Nephron progenitor cell (in vitro differentiated cells): ENCODE measurements around the gene CXCL12.

Experiments used
- DNase-seq: peaks from one replicate; pipeline ENCODE4 v3.0.0; 2021
- H3K27ac Mint-ChIP-seq: 2 replicates; pipeline ENCODE4 v1.8.0; 2021; ENCODE audit warnings: mild to moderate bottlenecking, moderate library complexity, mixed read lengths
- H3K27me3 Mint-ChIP-seq: 2 replicates; pipeline ENCODE4 v1.8.0; 2021; ENCODE audit warnings: mild to moderate bottlenecking, low read depth, mixed read lengths; ENCODE audit not compliant: poor library complexity
- H3K36me3 Mint-ChIP-seq: 2 replicates; pipeline ENCODE4 v1.8.0; 2021; ENCODE audit warnings: low read depth, mixed read lengths
- H3K4me1 Mint-ChIP-seq: 2 replicates; pipeline ENCODE4 v1.8.0; 2021; ENCODE audit warnings: mixed read lengths
- H3K4me3 Mint-ChIP-seq: 2 replicates; pipeline ENCODE4 v1.8.0; 2021; ENCODE audit warnings: mild to moderate bottlenecking, moderate library complexity, mixed read lengths
- H3K9me3 Mint-ChIP-seq: 2 replicates; pipeline ENCODE4 v1.8.0; 2021; ENCODE audit warnings: mild to moderate bottlenecking, moderate library complexity, mixed read lengths
- CTCF ChIP-seq: fragments of 200-600 bp; sonication (generic); IDR thresholded peaks from 2 replicates; pipeline ENCODE4 v1.5.0; 2021; ENCODE audit warnings: antibody characterized with exemption

Gene CXCL12

GRCh38 chr10:44347609-44348400, 37.1 kb downstream of the CXCL12 start:
- Mint-ChIP-seq H3K27me3 (peaks cover 18% of the 10 kb centered on the region), H3K9me3 (peaks cover 7% of the 10 kb centered on the region), H3K36me3 (peaks cover 7% of the 10 kb centered on the region), H3K4me1 (peaks cover 32% of the 10 kb centered on the region), H3K4me3 (no peak overlapping the region), H3K27ac (no peak overlapping the region)
- DNase-seq = no peak
- no peak for TF ChIP-seq CTCF

- H3K4me1 Mint-ChIP-seq = peaks cover 42% of the 10 kb centered on the region
- peaks cover 7% of the 10 kb centered on the region for H3K36me3 Mint-ChIP-seq
- peaks cover 14% of the 10 kb centered on the region for H3K27me3 Mint-ChIP-seq
- H3K4me3 Mint-ChIP-seq = no peak overlapping the region
- DNase-seq = no peak
- peaks cover 7% of the 10 kb centered on the region for H3K9me3 Mint-ChIP-seq
- H3K27ac Mint-ChIP-seq = no peak overlapping the region
- no peak for TF ChIP-seq CTCF
Measured at GRCh38 chr10:44344727-44345126, 40.2 kb downstream of the CXCL12 start.

GRCh38 chr10:44343843-44344242, 41.1 kb downstream of the CXCL12 start:
- Mint-ChIP-seq H3K9me3 (peaks cover 7% of the 10 kb centered on the region), H3K27me3 (peaks cover 13% of the 10 kb centered on the region), H3K27ac (no peak overlapping the region), H3K4me1 (peaks cover 51% of the 10 kb centered on the region), H3K36me3 (peaks cover 7% of the 10 kb centered on the region), H3K4me3 (no peak overlapping the region)
- DNase-seq = no peak
- TF ChIP-seq CTCF = no peak

- Mint-ChIP-seq H3K36me3 (peaks cover 7% of the 10 kb centered on the region), H3K4me3 (no peak overlapping the region), H3K27ac (no peak overlapping the region), H3K9me3 (peaks cover 7% of the 10 kb centered on the region), H3K27me3 (peaks cover 8% of the 10 kb centered on the region), H3K4me1 (peaks cover 70% of the 10 kb centered on the region)
- DNase-seq = no peak
- TF ChIP-seq CTCF = no peak
Measured at GRCh38 chr10:44341886-44342285, 43.0 kb downstream of the CXCL12 start.

- H3K27me3 Mint-ChIP-seq = peaks cover 12% of the 10 kb centered on the region
- H3K4me3 Mint-ChIP-seq = no peak overlapping the region
- peaks cover 7% of the 10 kb centered on the region for H3K36me3 Mint-ChIP-seq
Measured at GRCh38 chr10:44340557-44340956, 44.3 kb downstream of the CXCL12 start.

More at GRCh38 chr10:44340557-44340956, 44.3 kb downstream of the CXCL12 start:
- DNase-seq = no peak
- Mint-ChIP-seq H3K4me1 (peaks cover 83% of the 10 kb centered on the region), H3K9me3 (peaks cover 7% of the 10 kb centered on the region), H3K27ac (no peak overlapping the region)
- no peak for TF ChIP-seq CTCF
